HepG2 (cell line): ENCODE measurements around the gene TAF1D. TPM values are rescaled to one million over a fixed set of nuclear protein-coding genes. Genes with fewer than 3 reads are reported as not detected.

ENCODE experiments used
- ARNT2 ChIP-seq: sonication (generic); formaldehyde crosslinking; IDR thresholded peaks from 2 replicates; pipeline ENCODE4 v1.8.0; 2022; ENCODE audit warnings: mild to moderate bottlenecking, low read depth, missing genetic modification reagents, moderate library complexity
- ARNTL ChIP-seq: sonication (generic); formaldehyde crosslinking; IDR thresholded peaks from 2 replicates; pipeline ENCODE4 v1.4.0; 2020; ENCODE audit warnings: mild to moderate bottlenecking, missing genetic modification reagents
- DMTF1 ChIP-seq: sonication (generic); formaldehyde crosslinking; IDR thresholded peaks from 2 replicates; pipeline ENCODE4 v1.4.0; 2020; ENCODE audit warnings: mild to moderate bottlenecking, missing genetic modification reagents
- FOXA3 ChIP-seq: IDR thresholded peaks from 2 replicates; pipeline ENCODE4 v1.6.1; 2016; ENCODE audit warnings: missing genetic modification reagents, missing compliant biosample characterization
- HNRNPLL ChIP-seq: fragments of 200-400 bp; formaldehyde crosslinking; IDR thresholded peaks from 2 replicates; pipeline ENCODE4 v1.6.1; 2017; ENCODE audit warnings: mild to moderate bottlenecking, low read depth, low read length; ENCODE audit not compliant: poor library complexity, severe bottlenecking
- IKZF5 ChIP-seq: IDR thresholded peaks from 2 replicates; pipeline ENCODE4 v1.6.1; 2018; ENCODE audit warnings: missing genetic modification reagents, mild to moderate bottlenecking, missing compliant biosample characterization
- NFYC ChIP-seq: IDR thresholded peaks from 2 replicates; pipeline ENCODE4 v1.6.1; 2016; ENCODE audit warnings: missing genetic modification reagents, missing compliant biosample characterization
- PTBP1 ChIP-seq: fragments of 200-400 bp; formaldehyde crosslinking; IDR thresholded peaks from 2 replicates; pipeline ENCODE4 v1.6.1; 2018; ENCODE audit warnings: low read length, low read depth; ENCODE audit not compliant: poor library complexity, severe bottlenecking
- RFXAP ChIP-seq: sonication (generic); formaldehyde crosslinking; IDR thresholded peaks from 2 replicates; pipeline ENCODE4 v1.4.0; 2020; ENCODE audit warnings: missing genetic modification reagents, borderline replicate concordance
- SALL2 ChIP-seq: sonication (generic); formaldehyde crosslinking; IDR thresholded peaks from 2 replicates; pipeline ENCODE4 v1.8.1; 2023; ENCODE audit warnings: mild to moderate bottlenecking, missing genetic modification reagents, inconsistent platforms
- SOX5 ChIP-seq: IDR thresholded peaks from 2 replicates; pipeline ENCODE4 v1.6.1; 2016; ENCODE audit warnings: borderline replicate concordance
- SP4 ChIP-seq: sonication (generic); formaldehyde crosslinking; IDR thresholded peaks from 2 replicates; pipeline ENCODE4 v1.8.1; 2023; ENCODE audit warnings: mild to moderate bottlenecking, missing genetic modification reagents
- SSRP1 ChIP-seq: IDR thresholded peaks from 2 replicates; pipeline ENCODE4 v1.6.1; 2016; ENCODE audit warnings: control low read depth
- STAG1 ChIP-seq: sonication (generic); formaldehyde crosslinking; IDR thresholded peaks from 2 replicates; pipeline ENCODE4 v1.4.0; 2020; ENCODE audit warnings: missing genetic modification reagents
- TGIF2 ChIP-seq: IDR thresholded peaks from 2 replicates; pipeline ENCODE4 v1.6.1; 2016; ENCODE audit warnings: control low read depth, missing compliant biosample characterization
- THAP8 ChIP-seq: sonication (generic); formaldehyde crosslinking; IDR thresholded peaks from 2 replicates; pipeline ENCODE4 v1.5.1; 2020; ENCODE audit warnings: missing genetic modification reagents, mild to moderate bottlenecking, borderline replicate concordance
- TSC22D2 ChIP-seq: sonication (generic); formaldehyde crosslinking; IDR thresholded peaks from 2 replicates; pipeline ENCODE4 v1.5.1; 2020; ENCODE audit warnings: missing genetic modification reagents, mild to moderate bottlenecking, borderline replicate concordance
- ZFX ChIP-seq: sonication (generic); formaldehyde crosslinking; IDR thresholded peaks from 2 replicates; pipeline ENCODE4 v1.4.0; 2020; ENCODE audit warnings: mild to moderate bottlenecking, low read depth, missing genetic modification reagents, moderate library complexity
- ZMYM4 ChIP-seq: sonication (generic); formaldehyde crosslinking; IDR thresholded peaks from 2 replicates; pipeline ENCODE4 v1.8.1; 2023; ENCODE audit warnings: mild to moderate bottlenecking, missing genetic modification reagents
- ZNF225 ChIP-seq: sonication (generic); formaldehyde crosslinking; IDR thresholded peaks from 2 replicates; pipeline ENCODE4 v1.4.0; 2020; ENCODE audit warnings: mild to moderate bottlenecking, missing genetic modification reagents
- ZNF329 ChIP-seq: sonication (generic); formaldehyde crosslinking; IDR thresholded peaks from 2 replicates; pipeline ENCODE4 v1.9.0; 2021; ENCODE audit warnings: low read depth, mild to moderate bottlenecking, missing genetic modification reagents
- ZNF333 ChIP-seq: sonication (generic); formaldehyde crosslinking; IDR thresholded peaks from 2 replicates; pipeline ENCODE4 v1.4.0; 2020; ENCODE audit warnings: mild to moderate bottlenecking, missing genetic modification reagents, borderline replicate concordance
- ZNF431 ChIP-seq: sonication (generic); formaldehyde crosslinking; IDR thresholded peaks from 2 replicates; pipeline ENCODE4 v1.9.0; 2022; ENCODE audit warnings: missing genetic modification reagents, low read depth, mild to moderate bottlenecking, borderline replicate concordance
- ZNF441 ChIP-seq: sonication (generic); formaldehyde crosslinking; IDR thresholded peaks from 2 replicates; pipeline ENCODE4 v1.7.0; 2021; ENCODE audit warnings: missing genetic modification reagents, borderline replicate concordance
- ZNF564 ChIP-seq: sonication (generic); formaldehyde crosslinking; IDR thresholded peaks from 2 replicates; pipeline ENCODE4 v1.8.1; 2023; ENCODE audit warnings: mild to moderate bottlenecking, missing genetic modification reagents
- ZNF768 ChIP-seq: sonication (generic); formaldehyde crosslinking; IDR thresholded peaks from 2 replicates; pipeline ENCODE4 v1.4.0; 2020; ENCODE audit warnings: missing genetic modification reagents
- polyA plus RNA-seq, 8 experiments: library from polyadenylated mRNA; depleted of rRNA in 3 of 8; stranded (reverse) in 7 of 8; unstranded in 1 of 8; fragments of >200 nt; fragmentation: Illumina TruSeq in 4 of 8; extraction: Trizol in 4 of 8; gene quantifications; 2 replicates each; pipeline versions ENCODE4 v1.2.1 to v1.2.3, GENCODE V29; 2011 to 2016; ENCODE audit warnings: low read depth in 4 of 8, missing spikeins in 1 of 8, mixed read lengths in 1 of 8; ENCODE audit not compliant: insufficient read depth in 1 of 8
- total RNA-seq, 5 experiments: library from RNA; depleted of rRNA; stranded (reverse); fragments of >200 nt; fragmentation: Illumina TruSeq; extraction: Trizol; gene quantifications; 2 replicates each; pipeline ENCODE4 v1.2.3, GENCODE V29; 2016; ENCODE audit warnings: low read depth in 1 of 5

The TAF1D gene
- total and polyA plus RNA-seq, 2 of the 13 experiments (the other 11 are each of a cell fraction or from before 2014, with no cell fraction given) = 132 to 207 TPM

- TF ChIP-seq ZFX (CRISPR knock-in tag) (peak; percentile 88), ARNTL (CRISPR knock-in tag) (0 out of 2 replicates have a peak, but pooled peaks have one; percentile 13), TGIF2 (CRISPR knock-in tag) (no peak; the same call in 1 of the 2 replicates), SSRP1 (no peak), ZNF329 (CRISPR knock-in tag) (0 out of 2 replicates have a peak, but pooled peaks have one; percentile 26), ZNF333 (CRISPR knock-in tag) (no peak), ZNF225 (CRISPR knock-in tag) (peak; percentile 74; the same call in 1 of the 2 replicates), THAP8 (CRISPR knock-in tag) (no peak; the same call in 1 of the 2 replicates), SALL2 (no peak), NFYC (no peak), PTBP1 (no peak), ZNF564 (CRISPR knock-in tag) (no peak), TSC22D2 (CRISPR knock-in tag) (no peak), ARNT2 (CRISPR knock-in tag) (0 out of 2 replicates have a peak, but pooled peaks have one; percentile 48), IKZF5 (CRISPR knock-in tag) (peak; percentile 56; the same call in 1 of the 2 replicates), FOXA3 (CRISPR knock-in tag) (peak; percentile 49), SOX5 (CRISPR knock-in tag) (no peak; the same call in 1 of the 2 replicates), ZNF768 (CRISPR knock-in tag) (peak; percentile 67; the same call in 1 of the 2 replicates), ZNF441 (CRISPR knock-in tag) (peak; percentile 80), ZNF431 (no peak; the same call in 1 of the 2 replicates), RFXAP (peak; percentile 55), HNRNPLL (peak; percentile 84), DMTF1 (CRISPR knock-in tag) (no peak), ZMYM4 (CRISPR knock-in tag) (peak; percentile 65; the same call in 1 of the 2 replicates), STAG1 (CRISPR knock-in tag) (0 out of 2 replicates have a peak, but pooled peaks have one; percentile 1), SP4 (CRISPR knock-in tag) (peak; percentile 85)
Measured at GRCh38 chr11:93784145-93784934, 43.0 kb upstream of the TAF1D start, which contains the start of gene MED17 (continued).
